Measurements from ENCODE around the gene AFF1. TPM values are rescaled to one million over a fixed set of nuclear protein-coding genes. Genes with fewer than 3 reads are reported as not detected.
A peak's percentile ranks its signal among the peaks of the same experiment; 100 is the strongest.

Gene AFF1
- total and polyA plus RNA-seq, 4 donors: 4.8 to 107 (median 57.3) TPM

DNA sequence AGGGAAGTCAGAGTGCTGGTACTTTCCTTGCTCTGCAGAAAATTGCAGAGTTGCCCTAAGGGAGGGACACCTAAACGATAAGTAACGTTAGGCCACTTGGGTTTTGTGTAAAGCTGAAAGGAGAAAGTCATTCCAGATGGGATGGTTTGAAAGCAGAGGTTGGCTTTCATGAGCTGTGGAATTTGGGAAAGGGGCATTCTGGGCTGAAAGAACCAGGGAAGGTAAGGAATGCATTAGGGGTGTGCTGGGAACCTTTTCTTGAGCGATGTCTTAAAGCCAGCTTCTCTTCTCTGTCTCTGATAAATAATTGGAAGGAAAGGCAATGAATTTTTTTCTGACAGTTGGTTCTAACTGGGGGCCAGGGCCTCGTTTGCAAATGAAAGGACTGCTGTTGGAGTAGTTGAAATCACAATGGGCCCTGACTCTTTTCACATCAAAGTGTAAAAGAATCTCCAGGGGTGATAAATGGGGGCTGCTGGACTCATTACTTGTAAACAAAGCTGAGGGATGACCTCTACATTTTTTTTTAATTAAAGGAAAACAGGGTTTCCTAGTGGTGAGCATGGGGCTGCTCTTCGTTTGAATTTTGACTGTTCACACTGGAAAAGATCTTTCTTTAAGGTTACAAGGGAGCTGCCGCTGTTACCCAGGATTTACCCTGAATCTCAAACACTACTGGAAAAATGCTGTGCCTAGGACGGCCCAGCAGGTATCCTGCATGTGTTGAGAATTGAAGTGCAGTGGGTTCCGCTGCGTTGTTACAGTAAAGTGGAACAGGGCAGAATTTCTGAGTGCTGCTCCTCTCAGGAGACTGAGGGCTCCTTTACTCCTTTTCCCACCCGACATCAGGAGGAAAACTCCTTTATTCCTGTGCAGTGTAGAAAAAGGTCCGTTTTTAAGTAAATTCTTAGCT lies 25.0 kb downstream of the AFF1 start:
- DNase-seq (no peak), ATAC-seq (ENCODE audit: low FRiP score) (no peak)
- 66 to 74% methylated on average over 11 of the region's 11 CpGs for WGBS, 2 donors
- Histone ChIP-seq H3K27ac (ENCODE audit: low read depth in 1 of 2, low read length in 2 of 2) (peak overlapping the region in 1 of 2 donors; percentile 81), H3K4me3 (ENCODE audit: low read length in 2 of 2) (no peak overlapping the region), H3K9me3 (ENCODE audit: control insufficient read depth, low read length) (no peaks in the 10 kb centered on the region), H3K27me3 (ENCODE audit: control insufficient read depth in 1 of 2, insufficient read depth in 2 of 2, low read length in 1 of 2) (no peaks in the 10 kb centered on the region), H3K36me3 (ENCODE audit: control insufficient read depth in 1 of 2, insufficient read depth in 2 of 2, low read length in 1 of 2) (no peaks in the 10 kb centered on the region), H3K4me1 (ENCODE audit: control insufficient read depth in 1 of 2, insufficient read depth in 2 of 2, low read length in 2 of 2) (peaks cover 4 to 9% of the 10 kb centered on the region in 2 donors)
- intact Hi-C loops (cut with DNase I): loop anchor here in 1 of 2 donors (5.0 kb wide), 1 partner anchor 47 kb away; no protein-coding TSS in a partner anchor

- H3K9me3 ChIP-seq (ENCODE audit: control insufficient read depth, low read length): no peaks in the 10 kb centered on the region
- ATAC-seq (ENCODE audit: low FRiP score) (no peak), DNase-seq (no peak)
- H3K27me3 ChIP-seq (ENCODE audit: control insufficient read depth in 1 of 2, insufficient read depth in 2 of 2, low read length in 1 of 2): no peaks in the 10 kb centered on the region
- intact Hi-C loops (cut with DNase I): no loop called here
- H3K4me1 ChIP-seq (ENCODE audit: control insufficient read depth in 1 of 2, insufficient read depth in 2 of 2, low read length in 2 of 2): peaks cover 4 to 9% of the 10 kb centered on the region in 2 donors
- no peaks in the 10 kb centered on the region for H3K36me3 ChIP-seq (ENCODE audit: control insufficient read depth in 1 of 2, insufficient read depth in 2 of 2, low read length in 1 of 2)
- no peak overlapping the region for H3K4me3 ChIP-seq (ENCODE audit: low read length in 2 of 2)
- WGBS, 2 donors: 3 to 6% methylated on average over 2 of the region's 2 CpGs
- peak overlapping the region; percentile 21 to 51 for H3K27ac ChIP-seq (ENCODE audit: low read depth in 1 of 2, low read length in 2 of 2)
Measured at GRCh38 chr4:86960557-86960961, 25.7 kb downstream of the AFF1 start.

DNA sequence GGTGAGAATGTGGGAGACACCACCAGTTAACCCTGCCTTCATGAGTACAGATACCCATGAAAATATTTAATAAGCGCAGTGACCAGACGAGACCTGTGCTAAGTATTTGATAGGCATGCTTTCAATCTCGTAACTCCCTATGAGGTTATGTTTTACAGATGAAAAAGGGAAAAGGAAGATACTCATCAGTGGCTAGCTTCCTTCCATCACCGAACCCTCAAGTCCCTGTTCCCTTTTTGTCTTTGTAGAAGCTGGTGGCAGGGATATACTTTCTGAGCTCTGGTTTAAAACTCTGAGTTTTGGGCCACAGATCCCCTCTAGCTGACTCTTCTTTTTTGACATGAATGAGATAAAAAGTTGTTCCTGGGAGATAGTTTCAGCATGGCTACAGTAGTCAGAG lies 26.3 kb downstream of the AFF1 start:
- H3K27ac ChIP-seq (ENCODE audit: low read depth in 1 of 2, low read length in 2 of 2): peak overlapping the region; percentile 21 to 51
- ATAC-seq (ENCODE audit: low FRiP score) (no peak), DNase-seq (no peak)
- H3K4me1 ChIP-seq (ENCODE audit: control insufficient read depth in 1 of 2, insufficient read depth in 2 of 2, low read length in 2 of 2): peaks cover 4 to 9% of the 10 kb centered on the region in 2 donors
- no peaks in the 10 kb centered on the region for H3K27me3 ChIP-seq (ENCODE audit: control insufficient read depth in 1 of 2, insufficient read depth in 2 of 2, low read length in 1 of 2)
- no peaks in the 10 kb centered on the region for H3K36me3 ChIP-seq (ENCODE audit: control insufficient read depth in 1 of 2, insufficient read depth in 2 of 2, low read length in 1 of 2)
- H3K4me3 ChIP-seq (ENCODE audit: low read length in 2 of 2): no peak overlapping the region
- H3K9me3 ChIP-seq (ENCODE audit: control insufficient read depth, low read length): no peaks in the 10 kb centered on the region
- intact Hi-C loops (cut with DNase I): no loop called here
- WGBS, 2 donors: 94 to 95% methylated on average over 4 of the region's 4 CpGs

- intact Hi-C loops (cut with DNase I): no loop called here
- DNase-seq (no peak), ATAC-seq (ENCODE audit: low FRiP score) (no peak)
- 87 to 89% methylated on average over 9 of the region's 9 CpGs for WGBS, 2 donors
- Histone ChIP-seq H3K9me3 (ENCODE audit: control insufficient read depth, low read length) (no peaks in the 10 kb centered on the region), H3K4me3 (ENCODE audit: low read length in 2 of 2) (no peak overlapping the region), H3K27me3 (ENCODE audit: control insufficient read depth in 1 of 2, insufficient read depth in 2 of 2, low read length in 1 of 2) (no peaks in the 10 kb centered on the region), H3K27ac (ENCODE audit: low read depth in 1 of 2, low read length in 2 of 2) (no peak overlapping the region), H3K36me3 (ENCODE audit: control insufficient read depth in 1 of 2, insufficient read depth in 2 of 2, low read length in 1 of 2) (no peaks in the 10 kb centered on the region), H3K4me1 (ENCODE audit: control insufficient read depth in 1 of 2, insufficient read depth in 2 of 2, low read length in 2 of 2) (peaks cover 4 to 9% of the 10 kb centered on the region in 2 donors)
Measured at GRCh38 chr4:86961605-86962295, 26.9 kb downstream of the AFF1 start.

DNA sequence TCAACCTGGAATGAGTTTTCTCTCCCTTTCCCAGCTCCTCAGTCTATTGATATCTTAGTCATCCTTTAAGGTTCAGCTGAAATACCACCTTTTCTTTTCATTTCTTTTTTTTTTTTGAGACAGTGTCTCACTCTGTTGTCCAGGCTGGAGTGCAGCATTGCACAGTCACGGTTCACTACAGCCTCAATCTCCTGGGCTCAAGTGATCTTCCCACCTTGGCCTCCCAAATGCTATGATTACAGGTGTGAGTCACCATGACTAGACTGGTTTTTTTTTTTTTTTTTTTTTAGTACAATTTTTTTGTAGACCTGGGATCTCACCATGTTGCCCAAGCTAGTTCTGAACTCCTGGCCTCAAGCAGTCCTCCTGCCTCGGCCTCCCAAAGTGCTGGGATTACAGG lies 28.9 kb downstream of the AFF1 start:
- intact Hi-C loops (cut with DNase I): no loop called here
- DNase-seq: no peak
- WGBS, 2 donors: 93 to 98% methylated on average over 2 of the region's 2 CpGs
- no peak overlapping the region for H3K27ac ChIP-seq (ENCODE audit: low read depth in 1 of 2, low read length in 2 of 2)
- H3K4me3 ChIP-seq (ENCODE audit: low read length in 2 of 2): no peak overlapping the region
- H3K27me3 ChIP-seq (ENCODE audit: control insufficient read depth in 1 of 2, insufficient read depth in 2 of 2, low read length in 1 of 2): no peaks in the 10 kb centered on the region
- H3K4me1 ChIP-seq (ENCODE audit: control insufficient read depth in 1 of 2, insufficient read depth in 2 of 2, low read length in 2 of 2): peaks cover 4 to 6% of the 10 kb centered on the region in 2 donors
- ATAC-seq (ENCODE audit: low FRiP score): no peak
- no peaks in the 10 kb centered on the region for H3K9me3 ChIP-seq (ENCODE audit: control insufficient read depth, low read length)
- H3K36me3 ChIP-seq (ENCODE audit: control insufficient read depth in 1 of 2, insufficient read depth in 2 of 2, low read length in 1 of 2): peaks cover 0 to 2% of the 10 kb centered on the region in 2 donors

DNA sequence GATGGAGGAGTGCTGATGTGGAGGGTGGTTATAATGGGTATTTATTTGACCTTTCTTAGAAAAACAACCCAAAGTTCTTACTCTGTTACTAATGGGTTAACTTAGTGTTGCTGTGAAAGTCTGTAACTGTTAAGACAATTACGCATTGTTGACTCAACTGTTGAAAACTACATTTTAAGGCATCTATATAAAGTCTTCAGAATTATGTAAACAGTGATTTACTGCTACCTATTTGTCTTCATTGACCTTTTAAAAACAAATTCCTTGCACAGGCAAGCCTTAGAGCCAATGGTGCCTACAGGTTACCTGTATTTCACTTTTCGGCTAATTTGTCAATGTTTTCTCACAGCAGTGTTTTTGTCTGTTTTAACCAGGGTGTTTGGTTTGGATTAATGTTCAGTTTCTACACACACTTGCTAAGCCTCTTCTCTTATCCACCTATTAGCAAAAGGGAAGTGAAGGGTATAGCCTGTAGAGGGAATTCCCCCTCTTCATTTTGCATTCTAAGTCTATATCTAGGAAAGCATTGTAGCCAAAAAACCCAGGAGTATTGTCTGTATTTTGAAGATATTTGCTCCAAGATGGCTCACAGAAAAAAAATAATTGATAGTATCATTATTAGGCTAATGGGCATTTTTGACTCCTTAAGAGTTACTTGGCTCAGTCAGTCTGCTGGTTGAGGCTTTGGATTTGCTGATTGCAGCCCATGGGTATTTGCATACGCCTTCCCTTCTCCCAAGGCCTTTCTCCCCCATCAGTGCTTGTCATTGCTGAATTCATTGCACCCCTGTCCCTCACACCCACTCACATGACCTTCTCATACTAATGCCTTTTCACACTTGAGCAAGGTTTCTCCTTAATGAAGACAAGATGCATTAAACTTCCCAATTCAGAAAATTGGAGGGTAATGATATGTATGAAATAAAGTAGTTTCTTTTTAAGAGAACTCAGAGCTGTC lies 30.5 kb downstream of the AFF1 start:
- Histone ChIP-seq H3K36me3 (ENCODE audit: control insufficient read depth in 1 of 2, insufficient read depth in 2 of 2, low read length in 1 of 2) (peaks cover 0 to 2% of the 10 kb centered on the region in 2 donors), H3K4me3 (ENCODE audit: low read length in 2 of 2) (no peak overlapping the region), H3K27ac (ENCODE audit: low read depth in 1 of 2, low read length in 2 of 2) (no peak overlapping the region), H3K9me3 (ENCODE audit: control insufficient read depth, low read length) (no peaks in the 10 kb centered on the region), H3K4me1 (ENCODE audit: control insufficient read depth in 1 of 2, insufficient read depth in 2 of 2, low read length in 2 of 2) (peaks cover 0 to 2% of the 10 kb centered on the region in 2 donors), H3K27me3 (ENCODE audit: control insufficient read depth in 1 of 2, insufficient read depth in 2 of 2, low read length in 1 of 2) (no peaks in the 10 kb centered on the region)
- ATAC-seq (ENCODE audit: low FRiP score) (no peak), DNase-seq (no peak)
- 97% methylated on average over 3 of the region's 3 CpGs for WGBS, 2 donors
- intact Hi-C loops (cut with DNase I): no loop called here

DNA sequence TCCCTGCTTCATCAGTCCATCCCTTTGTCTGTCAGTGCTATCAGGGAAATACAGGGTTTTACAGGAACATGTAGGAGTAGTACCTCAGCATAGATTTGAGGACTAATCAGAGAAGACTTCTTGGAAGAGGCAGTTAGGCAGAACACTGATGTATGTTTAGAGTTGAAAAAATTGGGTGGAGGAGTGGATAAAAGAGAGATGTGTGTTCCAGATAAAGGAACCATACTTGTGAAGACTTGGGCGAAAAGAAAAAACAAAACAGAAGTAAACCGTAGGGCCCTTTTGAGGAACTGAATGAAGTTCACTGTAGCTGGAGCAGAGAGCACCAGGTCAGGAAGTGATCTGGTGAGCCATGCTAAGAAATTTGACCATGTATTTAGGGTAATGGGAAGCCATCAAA lies 32.3 kb downstream of the AFF1 start:
- 92 to 100% methylated on average over 2 of the region's 2 CpGs for WGBS, 2 donors
- no peaks in the 10 kb centered on the region for H3K9me3 ChIP-seq (ENCODE audit: control insufficient read depth, low read length)
- DNase-seq (no peak), ATAC-seq (ENCODE audit: low FRiP score) (no peak)
- peaks cover 0 to 2% of the 10 kb centered on the region in 2 donors for H3K36me3 ChIP-seq (ENCODE audit: control insufficient read depth in 1 of 2, insufficient read depth in 2 of 2, low read length in 1 of 2)
- H3K4me1 ChIP-seq (ENCODE audit: control insufficient read depth in 1 of 2, insufficient read depth in 2 of 2, low read length in 2 of 2): no peaks in the 10 kb centered on the region
- H3K4me3 ChIP-seq (ENCODE audit: low read length in 2 of 2): no peak overlapping the region
- no peaks in the 10 kb centered on the region for H3K27me3 ChIP-seq (ENCODE audit: control insufficient read depth in 1 of 2, insufficient read depth in 2 of 2, low read length in 1 of 2)
- H3K27ac ChIP-seq (ENCODE audit: low read depth in 1 of 2, low read length in 2 of 2): no peak overlapping the region
- intact Hi-C loops (cut with DNase I): no loop called here

- peaks cover 0 to 2% of the 10 kb centered on the region in 2 donors for H3K36me3 ChIP-seq (ENCODE audit: control insufficient read depth in 1 of 2, insufficient read depth in 2 of 2, low read length in 1 of 2)
- no peak for ATAC-seq (ENCODE audit: low FRiP score)
- no peaks in the 10 kb centered on the region for H3K27me3 ChIP-seq (ENCODE audit: control insufficient read depth in 1 of 2, insufficient read depth in 2 of 2, low read length in 1 of 2)
Measured at GRCh38 chr4:86967798-86968197, 33.0 kb downstream of the AFF1 start.

More at GRCh38 chr4:86967798-86968197, 33.0 kb downstream of the AFF1 start:
- no peak for DNase-seq
- 92 to 94% methylated on average over 2 of the region's 2 CpGs for WGBS, 2 donors
- no peak overlapping the region for H3K27ac ChIP-seq (ENCODE audit: low read depth in 1 of 2, low read length in 2 of 2)
- H3K4me3 ChIP-seq (ENCODE audit: low read length in 2 of 2): no peak overlapping the region
- intact Hi-C loops (cut with DNase I): no loop called here
- no peaks in the 10 kb centered on the region for H3K4me1 ChIP-seq (ENCODE audit: control insufficient read depth in 1 of 2, insufficient read depth in 2 of 2, low read length in 2 of 2)
- no peaks in the 10 kb centered on the region for H3K9me3 ChIP-seq (ENCODE audit: control insufficient read depth, low read length)
